T47D (cell line): ENCODE data around the gene GPBP1.
A peak's percentile ranks its signal among the peaks of the same experiment; 100 is the strongest.

ENCODE experiments used
- DNase-seq, 2 experiments: peaks; one replicate each; pipeline versions ENCODE4 v3.0.0 to v3.0.0-alpha.2; 2011 to 2012; ENCODE audit warnings: low read depth in 1 of 2, low spot score in 1 of 2
- JUND ChIP-seq: IDR thresholded peaks from 2 replicates; pipeline ENCODE4 v1.6.1; 2012; ENCODE audit warnings: low read depth
- in situ Hi-C: cut with HindIII; loops from 2 replicates; pipeline ENCODE4 v1.10.0; 2016; ENCODE audit warnings: low sequenced_read_pairs, low pct_unique_long_range_greater_than_20kb

Gene GPBP1

DNA sequence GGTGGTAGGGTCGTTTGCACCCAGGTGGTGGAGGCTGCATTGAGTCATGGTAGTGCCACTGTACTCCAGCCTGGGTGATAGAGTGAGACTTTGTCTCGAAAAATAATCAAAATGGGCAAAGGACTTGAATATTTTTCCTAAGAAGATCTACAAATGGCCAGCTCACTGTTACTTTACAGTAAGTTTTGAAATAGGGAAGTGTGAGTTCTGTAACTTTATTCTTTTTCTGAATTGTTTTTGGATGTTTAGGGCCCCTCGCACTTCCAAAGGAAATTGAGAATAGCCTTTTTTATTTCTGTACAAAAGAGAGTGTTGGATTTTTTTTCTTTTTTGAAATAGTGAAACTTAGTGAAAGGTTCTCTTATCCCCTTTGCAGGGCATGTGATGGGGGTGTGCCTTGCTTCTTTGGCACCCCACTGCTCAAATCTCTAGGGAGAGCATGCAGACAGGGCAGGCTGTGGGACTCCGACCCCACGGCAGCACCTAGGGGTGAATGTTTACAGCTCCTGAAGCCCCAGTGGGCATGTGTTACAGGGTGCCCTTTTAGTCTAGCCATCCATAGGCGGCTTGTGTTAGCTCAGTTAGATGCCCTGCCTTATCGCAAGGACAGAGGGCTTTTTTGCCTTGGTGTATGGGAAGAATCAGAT lies 33.3 kb downstream of the GPBP1 start:
- DNase-seq = no peak
- TF ChIP-seq JUND = no peak
- in situ Hi-C loops = no loop called here

DNA sequence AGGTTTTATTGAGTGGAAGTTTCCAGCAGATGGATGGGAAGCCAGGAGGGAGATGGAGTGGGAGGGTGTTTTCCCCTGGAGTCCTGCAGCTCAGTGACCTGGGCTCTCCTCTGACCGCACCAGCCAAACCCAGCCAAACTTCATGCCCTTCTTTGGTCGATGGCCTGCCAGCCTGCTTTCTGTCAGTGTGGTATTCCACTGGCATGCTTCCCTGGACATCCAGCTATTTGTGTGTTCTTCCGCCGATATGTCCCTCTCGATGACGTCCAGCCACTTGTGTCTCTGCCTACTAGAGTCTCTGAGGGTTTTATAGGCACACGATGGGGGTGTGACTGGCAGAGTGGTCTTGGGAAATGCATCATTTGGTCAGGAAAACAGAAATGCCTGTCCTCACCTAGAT lies 33.8 kb downstream of the GPBP1 start:
- DNase-seq = no peak
- TF ChIP-seq JUND = no peak
- in situ Hi-C loops = no loop called here

DNA sequence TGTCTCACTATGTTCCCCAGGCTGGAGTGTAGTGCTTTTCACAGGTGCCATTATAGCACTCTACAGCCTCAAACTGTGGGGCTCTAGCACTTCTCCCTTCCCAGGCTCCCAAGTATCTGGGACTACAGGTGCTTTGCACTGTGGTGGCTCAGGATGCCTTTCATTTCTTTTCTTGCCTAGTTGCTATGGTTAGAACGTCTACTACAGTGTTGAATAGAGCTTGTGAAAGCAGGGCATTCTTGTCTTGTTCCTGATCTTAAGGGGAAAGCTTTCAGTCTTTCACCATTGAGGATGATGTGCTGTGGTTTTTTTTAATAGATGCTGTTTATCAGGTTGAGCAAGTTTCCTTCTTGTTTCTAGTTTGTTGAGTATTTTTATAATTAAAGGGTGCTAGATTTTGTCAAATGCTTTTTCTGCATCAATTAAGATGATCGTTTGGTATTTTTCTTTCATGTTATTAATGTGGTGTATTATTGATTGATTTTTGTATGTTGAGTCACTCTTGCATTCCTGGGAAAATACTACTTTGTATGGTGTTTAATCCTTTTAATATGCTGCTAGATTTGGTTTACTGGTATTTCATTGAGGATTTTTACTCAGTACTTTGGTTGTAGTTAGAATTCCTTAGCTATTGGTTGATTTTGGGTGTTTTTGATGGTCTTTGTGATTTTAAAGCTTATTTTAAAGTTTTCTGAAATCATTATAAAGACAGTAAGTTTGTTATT lies 35.6 kb downstream of the GPBP1 start:
- in situ Hi-C loops = no loop called here
- no peak for TF ChIP-seq JUND
- DNase-seq = peak in 1 of 2 experiments; percentile 73

- no peak for TF ChIP-seq JUND
- DNase-seq = no peak
- in situ Hi-C loops = no loop called here
Measured at GRCh38 chr5:57210633-57211032, 36.8 kb downstream of the GPBP1 start.

DNA sequence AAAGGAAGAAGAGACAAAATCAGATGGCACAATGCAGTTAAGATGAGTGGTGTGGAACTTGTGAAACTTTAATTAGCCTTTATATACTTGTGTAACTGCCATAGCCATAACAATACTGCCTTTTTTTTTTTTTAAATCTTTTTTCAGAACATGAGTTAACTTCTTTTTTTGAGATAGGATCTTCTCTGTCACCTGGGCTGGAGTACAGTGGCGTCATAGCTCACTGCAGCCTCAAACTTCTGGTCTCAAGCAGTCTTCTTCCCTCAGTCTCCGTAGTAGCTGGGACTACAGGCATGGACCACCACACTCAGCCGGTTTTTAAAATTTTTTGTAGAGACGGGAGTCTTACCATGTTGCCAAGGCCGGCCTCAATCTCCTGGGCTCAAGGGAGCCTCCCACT lies 37.2 kb downstream of the GPBP1 start:
- no peak for DNase-seq
- no peak for TF ChIP-seq JUND
- in situ Hi-C loops = no loop called here

- no peak for DNase-seq
- TF ChIP-seq JUND = no peak
- in situ Hi-C loops = no loop called here
Measured at GRCh38 chr5:57215629-57216195, 41.9 kb downstream of the GPBP1 start.

DNA sequence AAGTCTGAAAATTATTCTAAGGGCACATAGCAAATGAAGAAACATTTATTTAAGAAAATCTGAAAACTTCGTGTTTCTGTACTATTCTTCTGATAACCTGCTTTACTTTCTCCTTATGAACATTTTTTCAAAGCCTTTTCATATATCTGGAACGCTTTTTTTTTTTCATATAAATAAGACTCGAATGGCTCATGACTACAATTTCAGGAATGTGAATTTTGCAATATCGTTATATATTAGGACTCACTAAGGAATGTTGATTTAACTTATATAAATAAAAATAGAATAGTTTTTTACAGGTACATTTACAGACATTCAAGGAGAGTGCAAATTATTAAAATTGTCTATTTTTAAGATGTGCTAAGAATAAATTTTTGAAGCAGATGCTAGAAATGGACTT lies 42.9 kb downstream of the GPBP1 start:
- in situ Hi-C loops = no loop called here
- no peak for TF ChIP-seq JUND
- no peak for DNase-seq

GRCh38 chr5:57219386-57219785 lies 45.5 kb downstream of the GPBP1 start:
- TF ChIP-seq JUND = no peak
- in situ Hi-C loops = no loop called here
- DNase-seq = no peak

DNA sequence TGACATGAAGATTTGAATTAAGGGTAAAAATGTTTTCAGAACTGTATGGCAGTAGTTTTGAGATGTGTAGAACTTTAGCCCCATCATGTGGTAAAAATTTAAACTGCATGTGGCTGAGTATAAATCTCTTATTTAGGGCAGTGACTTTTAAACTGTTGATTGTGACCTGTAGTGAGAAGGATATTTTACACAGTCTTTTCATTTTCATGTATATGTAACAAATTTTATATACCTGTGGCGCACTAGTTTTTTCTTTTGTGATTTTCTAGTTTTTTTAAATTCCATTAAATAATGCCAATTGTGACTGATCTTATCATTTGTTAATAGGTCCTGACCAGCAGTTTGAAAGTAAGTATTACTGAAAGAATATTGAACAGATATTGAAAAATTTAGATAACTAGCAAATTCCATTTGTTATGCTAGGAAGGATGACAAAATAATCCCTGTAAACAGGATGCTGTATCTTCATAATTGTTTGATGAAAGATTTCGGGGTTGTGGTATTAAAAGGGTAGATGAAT lies 47.2 kb downstream of the GPBP1 start:
- in situ Hi-C loops = no loop called here
- TF ChIP-seq JUND = no peak
- DNase-seq = peak; percentile 30 to 77

DNA sequence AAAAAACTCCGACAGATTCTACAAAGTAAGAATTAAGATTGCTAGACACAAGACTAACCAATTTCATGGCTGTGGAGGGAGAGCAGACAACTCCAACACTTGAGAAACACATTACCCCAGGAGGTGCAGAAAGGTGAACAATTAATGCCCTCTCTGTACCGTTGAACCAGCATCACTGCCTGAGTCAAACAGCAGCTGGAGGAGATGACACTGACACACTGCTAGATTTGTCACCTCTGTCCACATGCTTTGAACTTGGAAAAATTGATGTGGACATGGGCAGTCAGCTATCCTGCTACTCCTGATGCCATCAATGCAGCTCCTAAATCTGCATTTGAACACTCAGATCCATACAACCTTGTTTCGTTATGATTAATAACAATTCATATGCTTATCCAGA lies 51.7 kb downstream of the GPBP1 start:
- TF ChIP-seq JUND = no peak
- in situ Hi-C loops = no loop called here
- DNase-seq = no peak

DNA sequence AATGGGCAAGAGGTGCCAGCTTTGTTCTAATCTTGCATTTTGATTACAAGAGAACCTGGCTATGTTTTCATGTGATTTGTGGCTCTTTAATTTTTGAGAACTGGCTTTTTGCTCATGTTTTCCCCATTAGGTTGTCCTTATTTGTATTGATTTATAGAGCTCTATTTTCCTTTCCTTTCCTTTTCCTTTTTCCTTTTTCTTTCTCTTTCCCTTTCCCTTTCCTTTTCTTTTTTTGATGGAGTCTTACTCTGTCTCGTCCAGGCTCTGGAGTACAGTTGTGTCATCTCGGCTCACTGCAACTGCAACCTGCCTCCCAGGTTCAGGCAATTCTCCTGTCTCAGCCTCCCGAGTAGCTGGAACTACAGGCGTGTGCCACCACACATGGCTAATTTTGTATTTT lies 55.5 kb downstream of the GPBP1 start:
- no peak for TF ChIP-seq JUND
- in situ Hi-C loops = no loop called here

GRCh38 chr5:57231607-57232006 lies 57.7 kb downstream of the GPBP1 start:
- DNase-seq = no peak
- no peak for TF ChIP-seq JUND
- in situ Hi-C loops = no loop called here

More for the DNA sequence above, 55.5 kb downstream of the GPBP1 start:
- no peak for DNase-seq

GRCh38 chr5:57232293-57233033 lies 58.6 kb downstream of the GPBP1 start:
- TF ChIP-seq JUND = no peak
- in situ Hi-C loops = no loop called here
- no peak for DNase-seq
